Common myeloid progenitor, CD34-positive (primary cell): ENCODE measurements around the gene THSD1. TPM values are rescaled to one million over a fixed set of nuclear protein-coding genes. Genes with fewer than 3 reads are reported as not detected.
A peak's percentile ranks its signal among the peaks of the same experiment; 100 is the strongest.

Source experiments
- CTCF ChIA-PET: fragments of 350-600 bp; sonication (Branson Sonifier 250); formaldehyde crosslinking; loops from one replicate; lab custom pipeline; 2021; ENCODE audit warnings: antibody characterized with exemption; lab: Charles Lee
- POLR2A ChIA-PET: fragments of 350-600 bp; sonication (Branson Sonifier 250); formaldehyde crosslinking; loops from one replicate; lab custom pipeline; 2021; ENCODE audit warnings: antibody characterized with exemption; lab: Charles Lee
- DNase-seq, 3 donors: peaks; one replicate each; pipeline versions ENCODE4 v3.0.0 to v3.0.0-alpha.2; 2013
- H3K27ac ChIP-seq, 2 experiments: 1 replicate in 1 of 2; 2 replicates in 1 of 2; pipeline ENCODE4 v1.7.0; 2013; ENCODE audit warnings: inconsistent platforms in 2 of 2, low read length in 2 of 2, mild to moderate bottlenecking in 2 of 2, low read depth in 1 of 2, moderate library complexity in 1 of 2; ENCODE audit not compliant: severe bottlenecking in 2 of 2, insufficient read depth in 1 of 2, poor library complexity in 1 of 2
- H3K27me3 ChIP-seq, 5 experiments: replicated peaks in 2 of 5; 1 replicate in 3 of 5; 2 replicates in 2 of 5; pipeline versions ENCODE4 v1.6.1 to v1.7.0; 2013; ENCODE audit warnings: low read length in 4 of 5, mild to moderate bottlenecking in 2 of 5, moderate library complexity in 2 of 5, inconsistent platforms in 1 of 5; ENCODE audit not compliant: insufficient read depth in 5 of 5, control insufficient read depth in 4 of 5
- H3K36me3 ChIP-seq, 4 experiments: 1 replicate in 2 of 4; 2 replicates in 2 of 4; pipeline versions ENCODE4 v1.6.1 to v1.7.0; 2013; ENCODE audit warnings: low read length in 3 of 4, control low read depth in 1 of 4, mild to moderate bottlenecking in 1 of 4; ENCODE audit not compliant: control insufficient read depth in 4 of 4, insufficient read depth in 4 of 4
- H3K4me1 ChIP-seq, 4 experiments: 1 replicate in 3 of 4; 2 replicates in 1 of 4; pipeline versions ENCODE4 v1.6.1 to v1.7.1; 2013; ENCODE audit warnings: low read length in 3 of 4, mild to moderate bottlenecking in 3 of 4, control low read depth in 1 of 4, inconsistent platforms in 1 of 4, moderate library complexity in 1 of 4; ENCODE audit not compliant: control insufficient read depth in 4 of 4, insufficient read depth in 4 of 4; ENCODE audit errors: control extremely low read depth in 1 of 4
- H3K4me3 ChIP-seq, 7 experiments: 1 replicate in 4 of 7; 2 replicates in 3 of 7; pipeline versions ENCODE4 v1.5.1 to v1.7.0; 2013; ENCODE audit warnings: mild to moderate bottlenecking in 7 of 7, low read length in 6 of 7, moderate library complexity in 6 of 7, inconsistent platforms in 2 of 7, low read depth in 2 of 7, control low read depth in 1 of 7; ENCODE audit not compliant: insufficient read depth in 4 of 7, control insufficient read depth in 1 of 7; ENCODE audit errors: extremely low read depth in 1 of 7
- H3K9me3 ChIP-seq, 5 experiments: 1 replicate in 4 of 5; 2 replicates in 1 of 5; pipeline versions ENCODE4 v1.6.1 to v1.7.1; 2013; ENCODE audit warnings: low read length in 4 of 5, mild to moderate bottlenecking in 2 of 5, inconsistent platforms in 1 of 5, low read depth in 1 of 5, moderate library complexity in 1 of 5; ENCODE audit not compliant: control insufficient read depth in 4 of 5, insufficient read depth in 2 of 5; ENCODE audit errors: control extremely low read depth in 1 of 5
- WGBS: methylation state at CpG from one replicate; pipeline ENCODE4 v1.1.5; 2013; ENCODE audit not compliant: insufficient coverage; 5-methylcytosine and 5-hydroxymethylcytosine counted together
- polyA plus RNA-seq: library from polyadenylated mRNA; unstranded; fragments of 120-200 nt; gene quantifications from one replicate; pipeline ENCODE4 v1.2.1, GENCODE V29; 2013

The THSD1 gene
- polyA plus RNA-seq = 0.62 TPM

GRCh38 chr13:52405767-52406494 is at the start of gene THSD1:
Gene THSD1, minus strand, starts transcription at chr13:52406172. Its CDS starts 3,572 bp downstream, at chr13:52402600.
- Histone ChIP-seq H3K9me3 (no peaks in the 10 kb centered on the region), H3K4me1 (peaks cover 0 to 23% (median 22%) of the 10 kb centered on the region in 4 experiments), H3K36me3 (peaks cover 2 to 4% (median 3%) of the 10 kb centered on the region in 4 experiments), H3K27me3 (peaks cover 3 to 16% (median 5%) of the 10 kb centered on the region in 5 experiments), H3K4me3 (peak within 1 kb of the TSS; percentile 41 to 78 (median 65)), H3K27ac (no peak within 1 kb of the TSS)
- CTCF ChIA-PET = interaction anchor here (1.5 to 2.2 kb wide), 2 partner anchors 12 to 44 kb away, joined by 3 to 15 read pairs; partner anchors contain the start of gene VPS36
- WGBS = under 1% methylated on average over 52 of the region's 68 CpGs
- POLR2A ChIA-PET = no interaction called here
- peak in 2 of 3 donors; percentile 29 to 45 for DNase-seq

- DNase-seq = peak; percentile 85 to 94 (median 92)
- WGBS = 0% methylated on average over 25 of the region's 37 CpGs
- peaks cover 19 to 37% (median 28%) of the 10 kb centered on the region in 4 experiments for H3K4me1 ChIP-seq
- peak overlapping the region; percentile 90 to 94 for H3K27ac ChIP-seq
- ChIA-PET POLR2A (no interaction called here), CTCF (no interaction called here)
- H3K4me3 ChIP-seq = peak overlapping the region; percentile 83 to 99 (median 93)
- no peaks in the 10 kb centered on the region for H3K9me3 ChIP-seq
- peaks cover 0 to 27% (median 5%) of the 10 kb centered on the region in 4 experiments for H3K36me3 ChIP-seq
- no peaks in the 10 kb centered on the region for H3K27me3 ChIP-seq
Measured at GRCh38 chr13:52455677-52456041, 49.7 kb upstream of the THSD1 start.

- Histone ChIP-seq H3K27me3 (no peaks in the 10 kb centered on the region), H3K9me3 (no peaks in the 10 kb centered on the region), H3K4me3 (peak within 1 kb of the TSS; percentile 83 to 99 (median 93)), H3K27ac (peak within 1 kb of the TSS; percentile 90 to 94), H3K36me3 (peaks cover 0 to 22% (median 5%) of the 10 kb centered on the region in 4 experiments), H3K4me1 (peaks cover 19 to 37% (median 28%) of the 10 kb centered on the region in 4 experiments)
- WGBS = 0% methylated on average over 49 of the region's 56 CpGs
- POLR2A ChIA-PET = no interaction called here
- DNase-seq = peak; percentile 96 to 99 (median 99)
- CTCF ChIA-PET = no interaction called here
Measured at GRCh38 chr13:52454820-52455676, 49.1 kb upstream of the THSD1 start, which contains the start of gene CKAP2. Gene CKAP2, plus strand, starts transcription at chr13:52455478. Its CDS starts 79 bp downstream, at chr13:52455557.

- H3K27me3 ChIP-seq = no peaks in the 10 kb centered on the region
- H3K4me1 ChIP-seq = peaks cover 19 to 37% (median 30%) of the 10 kb centered on the region in 4 experiments
- H3K9me3 ChIP-seq = no peaks in the 10 kb centered on the region
- peak overlapping the region in 6 of 7 experiments; percentile 83 to 99 (median 90) for H3K4me3 ChIP-seq
- peak overlapping the region; percentile 90 to 94 for H3K27ac ChIP-seq
- 0% methylated on average over 3 of the region's 8 CpGs for WGBS
- H3K36me3 ChIP-seq = peaks cover 0 to 17% (median 2%) of the 10 kb centered on the region in 4 experiments
- CTCF ChIA-PET = no interaction called here
- POLR2A ChIA-PET = no interaction called here
- DNase-seq = peak; percentile 22 to 89 (median 84)
Measured at GRCh38 chr13:52454459-52454819, 48.5 kb upstream of the THSD1 start.

- ChIA-PET CTCF (no interaction called here), POLR2A (no interaction called here)
- WGBS = 90% methylated on average over 1 of the region's 2 CpGs
- Histone ChIP-seq H3K4me3 (no peak overlapping the region), H3K27me3 (no peaks in the 10 kb centered on the region), H3K27ac (no peak overlapping the region), H3K4me1 (peaks cover 30 to 52% (median 44%) of the 10 kb centered on the region in 4 experiments), H3K9me3 (no peaks in the 10 kb centered on the region), H3K36me3 (peaks cover 0 to 9% (median 0%) of the 10 kb centered on the region in 4 experiments)
- no peak for DNase-seq
Measured at GRCh38 chr13:52452470-52452869, 46.5 kb upstream of the THSD1 start.

- POLR2A ChIA-PET = interaction anchor here (0.5 to 1.3 kb wide), 2 partner anchors 34 to 108 kb away, joined by 3 to 4 read pairs; no protein-coding TSS in a partner anchor
- Histone ChIP-seq H3K27me3 (no peaks in the 10 kb centered on the region), H3K4me1 (peaks cover 26 to 45% (median 32%) of the 10 kb centered on the region in 4 experiments), H3K9me3 (no peaks in the 10 kb centered on the region), H3K36me3 (peaks cover 0 to 3% (median 0%) of the 10 kb centered on the region in 4 experiments), H3K27ac (no peak overlapping the region), H3K4me3 (peak overlapping the region in 1 of 7 experiments; percentile 67)
- CTCF ChIA-PET = interaction anchor here (0.5 to 4.5 kb wide), 24 partner anchors 10 to 437 kb away, joined by 3 to 40 read pairs (median 6); no protein-coding TSS in a partner anchor
- WGBS = 91% methylated on average over 20 of the region's 24 CpGs
- no peak for DNase-seq
Measured at GRCh38 chr13:52451135-52451804, 45.3 kb upstream of the THSD1 start.
